ENCODE results near the gene POMGNT1.

DNA sequence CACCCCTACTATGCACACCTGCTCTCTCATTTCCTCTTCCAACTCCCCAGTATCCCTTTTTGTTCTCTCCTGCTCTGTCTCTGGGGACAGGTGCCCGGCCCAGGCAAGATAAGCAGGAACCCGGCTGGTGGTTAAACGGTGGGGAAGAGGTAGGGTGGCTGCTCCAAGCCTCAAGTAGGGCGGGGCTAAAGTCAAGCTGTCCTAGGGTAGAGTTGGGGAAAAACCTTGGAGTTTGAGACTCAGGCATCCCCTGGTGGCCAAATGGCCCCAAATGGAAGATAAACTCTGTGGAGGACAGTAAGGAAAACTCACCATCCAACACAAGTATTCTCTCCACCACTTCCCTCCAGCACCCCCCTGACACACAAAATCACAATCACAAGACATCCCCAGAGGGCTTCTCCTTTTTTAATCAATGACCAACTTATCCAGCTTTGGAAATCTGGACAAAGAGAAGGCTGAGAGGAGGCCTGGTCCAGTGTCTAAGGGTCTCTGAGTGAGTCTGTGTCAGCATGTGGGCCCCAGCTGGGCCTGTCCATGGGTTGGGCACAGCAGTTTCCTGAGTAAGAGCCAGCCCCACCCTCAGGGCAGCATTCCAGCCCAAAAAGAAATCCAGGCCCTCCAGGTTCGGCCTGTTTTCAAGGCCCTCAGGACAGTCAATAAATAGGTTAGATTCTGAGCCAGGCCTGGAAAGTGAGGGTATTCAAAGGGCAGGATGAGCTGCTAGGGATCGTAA is 9.8 kb downstream of the POMGNT1 start:
- no peak for TF ChIP-seq GABPA (IDR thresholded peaks at IDR 0.05; ENCODE audit: low read depth)
- TF ChIP-seq, protein P1, sequence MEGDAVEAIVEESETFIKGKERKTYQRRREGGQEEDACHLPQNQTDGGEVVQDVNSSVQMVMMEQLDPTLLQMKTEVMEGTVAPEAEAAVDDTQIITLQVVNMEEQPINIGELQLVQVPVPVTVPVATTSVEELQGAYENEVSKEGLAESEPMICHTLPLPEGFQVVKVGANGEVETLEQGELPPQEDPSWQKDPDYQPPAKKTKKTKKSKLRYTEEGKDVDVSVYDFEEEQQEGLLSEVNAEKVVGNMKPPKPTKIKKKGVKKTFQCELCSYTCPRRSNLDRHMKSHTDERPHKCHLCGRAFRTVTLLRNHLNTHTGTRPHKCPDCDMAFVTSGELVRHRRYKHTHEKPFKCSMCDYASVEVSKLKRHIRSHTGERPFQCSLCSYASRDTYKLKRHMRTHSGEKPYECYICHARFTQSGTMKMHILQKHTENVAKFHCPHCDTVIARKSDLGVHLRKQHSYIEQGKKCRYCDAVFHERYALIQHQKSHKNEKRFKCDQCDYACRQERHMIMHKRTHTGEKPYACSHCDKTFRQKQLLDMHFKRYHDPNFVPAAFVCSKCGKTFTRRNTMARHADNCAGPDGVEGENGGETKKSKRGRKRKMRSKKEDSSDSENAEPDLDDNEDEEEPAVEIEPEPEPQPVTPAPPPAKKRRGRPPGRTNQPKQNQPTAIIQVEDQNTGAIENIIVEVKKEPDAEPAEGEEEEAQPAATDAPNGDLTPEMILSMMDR (IDR thresholded peaks at IDR 0.05; ENCODE audit: insufficient read depth, low read length), result no peak
- TF ChIP-seq, protein P2, sequence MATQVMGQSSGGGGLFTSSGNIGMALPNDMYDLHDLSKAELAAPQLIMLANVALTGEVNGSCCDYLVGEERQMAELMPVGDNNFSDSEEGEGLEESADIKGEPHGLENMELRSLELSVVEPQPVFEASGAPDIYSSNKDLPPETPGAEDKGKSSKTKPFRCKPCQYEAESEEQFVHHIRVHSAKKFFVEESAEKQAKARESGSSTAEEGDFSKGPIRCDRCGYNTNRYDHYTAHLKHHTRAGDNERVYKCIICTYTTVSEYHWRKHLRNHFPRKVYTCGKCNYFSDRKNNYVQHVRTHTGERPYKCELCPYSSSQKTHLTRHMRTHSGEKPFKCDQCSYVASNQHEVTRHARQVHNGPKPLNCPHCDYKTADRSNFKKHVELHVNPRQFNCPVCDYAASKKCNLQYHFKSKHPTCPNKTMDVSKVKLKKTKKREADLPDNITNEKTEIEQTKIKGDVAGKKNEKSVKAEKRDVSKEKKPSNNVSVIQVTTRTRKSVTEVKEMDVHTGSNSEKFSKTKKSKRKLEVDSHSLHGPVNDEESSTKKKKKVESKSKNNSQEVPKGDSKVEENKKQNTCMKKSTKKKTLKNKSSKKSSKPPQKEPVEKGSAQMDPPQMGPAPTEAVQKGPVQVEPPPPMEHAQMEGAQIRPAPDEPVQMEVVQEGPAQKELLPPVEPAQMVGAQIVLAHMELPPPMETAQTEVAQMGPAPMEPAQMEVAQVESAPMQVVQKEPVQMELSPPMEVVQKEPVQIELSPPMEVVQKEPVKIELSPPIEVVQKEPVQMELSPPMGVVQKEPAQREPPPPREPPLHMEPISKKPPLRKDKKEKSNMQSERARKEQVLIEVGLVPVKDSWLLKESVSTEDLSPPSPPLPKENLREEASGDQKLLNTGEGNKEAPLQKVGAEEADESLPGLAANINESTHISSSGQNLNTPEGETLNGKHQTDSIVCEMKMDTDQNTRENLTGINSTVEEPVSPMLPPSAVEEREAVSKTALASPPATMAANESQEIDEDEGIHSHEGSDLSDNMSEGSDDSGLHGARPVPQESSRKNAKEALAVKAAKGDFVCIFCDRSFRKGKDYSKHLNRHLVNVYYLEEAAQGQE (IDR thresholded peaks at IDR 0.05; ENCODE audit: insufficient replicate concordance, low read depth), result no peak
- no peak for TF ChIP-seq POLR2AphosphoS5 (IDR thresholded peaks at IDR 0.05; ENCODE audit: low read depth)

Measured in HL-60 (cell line).